ENCODE data around the gene B3GALNT2. TPM values are rescaled to one million over a fixed set of nuclear protein-coding genes. Genes with fewer than 3 reads are reported as not detected.
"Not testable (repeated sequence)": the region's sequence is repeated elsewhere in the genome, so short reads cannot be mapped to it uniquely, and the experiment has no call there.

The B3GALNT2 gene
- total RNA-seq, 1 experiment from 2014 or later: 26.4 TPM

DNA sequence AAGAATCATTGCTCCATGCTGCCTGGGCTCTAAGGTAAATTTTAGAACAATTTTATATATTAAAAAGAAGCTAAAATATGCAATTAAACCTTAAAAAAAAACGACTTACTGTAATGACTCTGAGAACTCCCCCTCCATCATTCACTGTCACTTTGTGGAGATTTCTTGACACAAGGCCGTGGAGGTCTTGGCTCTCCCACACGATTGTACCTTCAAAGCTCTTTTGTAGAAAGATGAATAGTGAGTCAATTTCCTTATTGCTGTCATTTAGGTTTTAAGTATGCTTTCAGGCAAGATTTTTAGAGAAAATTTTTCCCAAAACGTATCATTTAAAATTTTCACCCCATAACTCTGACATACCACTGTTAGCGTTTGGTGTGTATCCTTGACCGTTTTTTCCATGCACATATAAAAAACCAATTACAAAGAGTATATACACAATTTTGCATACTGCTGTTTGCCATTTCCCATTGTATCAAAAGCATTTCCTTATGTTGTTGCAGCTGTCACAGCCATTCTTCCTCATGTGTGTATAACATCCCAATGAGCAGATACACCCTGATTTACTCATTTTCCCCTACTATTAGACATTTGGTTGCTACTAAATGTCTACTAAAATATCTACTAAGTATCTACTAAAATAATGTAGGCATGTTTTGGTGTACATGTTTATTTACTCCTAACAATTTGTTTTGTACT lies 33.4 kb downstream of the B3GALNT2 start:
- peaks cover 9% of the 10 kb centered on the region for H3K4me1 ChIP-seq (ENCODE audit: insufficient read depth, low read length)
- H2AFZ ChIP-seq (ENCODE audit: low read length): no peak overlapping the region
- H3K9me3 ChIP-seq (ENCODE audit: low read length): no peaks in the 10 kb centered on the region
- ChIA-PET POLR2A (ENCODE audit: unreplicated experiment) (no interaction called here), CTCF (no interaction called here)
- H3K27me3 ChIP-seq (ENCODE audit: low read length): no peaks in the 10 kb centered on the region
- H3K4me2 ChIP-seq (ENCODE audit: low read length): no peak overlapping the region
- no peak overlapping the region for H3K9ac ChIP-seq (ENCODE audit: low read length)
- H3K79me2 ChIP-seq (ENCODE audit: low read length): no peaks in the 10 kb centered on the region
- no TSS peak for BruUV-seq (replicated peaks)
- no peak for ATAC-seq
- no peak for DNase-seq
- H3K36me3 ChIP-seq (ENCODE audit: low read depth, low read length): no peaks in the 10 kb centered on the region
- TF ChIP-seq EZH2 (IDR thresholded peaks at IDR 0.05; ENCODE audit: low read length, unreplicated experiment) (no peak), EZH2phosphoT487 (IDR thresholded peaks at IDR 0.05; ENCODE audit: borderline replicate concordance, low read length) (no peak)
- TF ChIP-seq, protein P1, sequence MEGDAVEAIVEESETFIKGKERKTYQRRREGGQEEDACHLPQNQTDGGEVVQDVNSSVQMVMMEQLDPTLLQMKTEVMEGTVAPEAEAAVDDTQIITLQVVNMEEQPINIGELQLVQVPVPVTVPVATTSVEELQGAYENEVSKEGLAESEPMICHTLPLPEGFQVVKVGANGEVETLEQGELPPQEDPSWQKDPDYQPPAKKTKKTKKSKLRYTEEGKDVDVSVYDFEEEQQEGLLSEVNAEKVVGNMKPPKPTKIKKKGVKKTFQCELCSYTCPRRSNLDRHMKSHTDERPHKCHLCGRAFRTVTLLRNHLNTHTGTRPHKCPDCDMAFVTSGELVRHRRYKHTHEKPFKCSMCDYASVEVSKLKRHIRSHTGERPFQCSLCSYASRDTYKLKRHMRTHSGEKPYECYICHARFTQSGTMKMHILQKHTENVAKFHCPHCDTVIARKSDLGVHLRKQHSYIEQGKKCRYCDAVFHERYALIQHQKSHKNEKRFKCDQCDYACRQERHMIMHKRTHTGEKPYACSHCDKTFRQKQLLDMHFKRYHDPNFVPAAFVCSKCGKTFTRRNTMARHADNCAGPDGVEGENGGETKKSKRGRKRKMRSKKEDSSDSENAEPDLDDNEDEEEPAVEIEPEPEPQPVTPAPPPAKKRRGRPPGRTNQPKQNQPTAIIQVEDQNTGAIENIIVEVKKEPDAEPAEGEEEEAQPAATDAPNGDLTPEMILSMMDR (conservative IDR thresholded peaks at IDR 0.05; ENCODE audit: low read depth, low read length): no peak
- no peak overlapping the region for H3K4me3 ChIP-seq (ENCODE audit: low read length)
- H3K27ac ChIP-seq (ENCODE audit: low read length): no peak overlapping the region
- no peaks in the 10 kb centered on the region for H3K9me2 ChIP-seq (replicated peaks; ENCODE audit: low read length)
- H4K20me1 ChIP-seq (ENCODE audit: low read length): no peaks in the 10 kb centered on the region
- H3F3A ChIP-seq (ENCODE audit: low read length, unreplicated experiment): no peaks in the 10 kb centered on the region
- intact Hi-C loops (cut with micrococcal nuclease): no loop called here

DNA sequence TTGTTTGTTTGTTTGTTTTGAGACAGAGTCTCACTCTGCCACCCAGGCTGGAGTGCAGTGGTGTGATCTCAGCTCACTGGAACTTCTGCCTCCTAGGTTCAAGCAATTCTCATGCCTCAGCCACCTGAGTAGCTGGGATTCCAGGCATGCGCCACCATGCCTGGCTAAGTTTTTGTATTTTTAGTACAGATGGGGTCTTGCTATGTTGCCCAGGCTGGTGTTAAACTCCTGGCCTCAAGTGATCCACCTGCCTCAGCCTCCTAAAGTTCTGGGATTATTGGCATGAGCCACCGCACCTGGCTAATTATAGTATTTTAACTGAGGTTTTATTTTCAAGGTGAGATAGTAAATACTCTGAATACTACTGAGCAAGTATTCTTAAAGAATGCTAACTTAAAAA lies 34.4 kb downstream of the B3GALNT2 start:
- H4K20me1 ChIP-seq (ENCODE audit: low read length); H3K9ac ChIP-seq (ENCODE audit: low read length); ATAC-seq; H3K36me3 ChIP-seq (ENCODE audit: low read depth, low read length); H3K4me1 ChIP-seq (ENCODE audit: insufficient read depth, low read length); H3K9me3 ChIP-seq (ENCODE audit: low read length); H3K27ac ChIP-seq (ENCODE audit: low read length); H3K79me2 ChIP-seq (ENCODE audit: low read length); POLR2A ChIA-PET (ENCODE audit: unreplicated experiment); BruUV-seq (replicated peaks); H3K27me3 ChIP-seq (ENCODE audit: low read length); DNase-seq; H3K4me2 ChIP-seq (ENCODE audit: low read length); CTCF ChIA-PET; H3K4me3 ChIP-seq (ENCODE audit: low read length); H3F3A ChIP-seq (ENCODE audit: low read length, unreplicated experiment); H3K9me2 ChIP-seq (replicated peaks; ENCODE audit: low read length); H2AFZ ChIP-seq (ENCODE audit: low read length): not testable (repeated sequence)
- intact Hi-C loops (cut with micrococcal nuclease): loop anchor here (5.0 kb wide), 1 partner anchor 32 kb away; the partner anchor contains the start of gene B3GALNT2

- CTCF ChIA-PET: interaction anchor here (0.5 to 0.6 kb wide), 2 partner anchors 27 to 389 kb away, joined by 3 to 8 read pairs; no protein-coding TSS in a partner anchor
- peak; percentile 98 for ATAC-seq
- H3K27ac ChIP-seq (ENCODE audit: low read length): peak overlapping the region; percentile 21
- no peaks in the 10 kb centered on the region for H3K79me2 ChIP-seq (ENCODE audit: low read length)
- no peaks in the 10 kb centered on the region for H4K20me1 ChIP-seq (ENCODE audit: low read length)
- no peaks in the 10 kb centered on the region for H3F3A ChIP-seq (ENCODE audit: low read length, unreplicated experiment)
- H3K27me3 ChIP-seq (ENCODE audit: low read length): no peaks in the 10 kb centered on the region
- peak overlapping the region; percentile 65 for H3K4me2 ChIP-seq (ENCODE audit: low read length)
- H3K36me3 ChIP-seq (ENCODE audit: low read depth, low read length): no peaks in the 10 kb centered on the region
- no peak for TF ChIP-seq EZH2 (IDR thresholded peaks at IDR 0.05; ENCODE audit: low read length, unreplicated experiment)
- TF ChIP-seq, protein P1 (conservative IDR thresholded peaks at IDR 0.05; ENCODE audit: low read depth, low read length): peak; percentile 17; the same call in 1 of the 2 replicates
- peaks cover 9% of the 10 kb centered on the region for H3K4me1 ChIP-seq (ENCODE audit: insufficient read depth, low read length)
- no peaks in the 10 kb centered on the region for H3K9me3 ChIP-seq (ENCODE audit: low read length)
- H3K9me2 ChIP-seq (replicated peaks; ENCODE audit: low read length): no peaks in the 10 kb centered on the region
- DNase-seq: peak; percentile 79
- 0 out of 2 replicates have a peak overlapping the region, but pooled peaks have one; percentile 21 for H3K4me3 ChIP-seq (ENCODE audit: low read length)
- intact Hi-C loops (cut with micrococcal nuclease): loop anchor here (5.0 kb wide), 1 partner anchor 33 kb away; the partner anchor contains the start of gene B3GALNT2
- no peak overlapping the region for H2AFZ ChIP-seq (ENCODE audit: low read length)
- no TSS peak for BruUV-seq (replicated peaks)
- POLR2A ChIA-PET (ENCODE audit: unreplicated experiment): no interaction called here
- H3K9ac ChIP-seq (ENCODE audit: low read length): no peak overlapping the region
Measured at GRCh38 chr1:235468970-235469369, 35.3 kb downstream of the B3GALNT2 start.

Measured in PC-3 (cell line).